Ishikawa (cell line): ENCODE measurements around the gene FMOD.

Source experiments
- CEBPB ChIP-seq: IDR thresholded peaks from 2 replicates; pipeline ENCODE4 v1.6.1; 2012
- CREB1 ChIP-seq: IDR thresholded peaks from 2 replicates; pipeline ENCODE4 v1.6.1; 2012; ENCODE audit warnings: low read depth
- EGR1 ChIP-seq: IDR thresholded peaks from 2 replicates; pipeline ENCODE4 v1.6.1; 2012
- EP300 ChIP-seq: IDR thresholded peaks from 2 replicates; pipeline ENCODE4 v1.6.1; 2012; ENCODE audit warnings: borderline replicate concordance
- FOXM1 ChIP-seq: IDR thresholded peaks from 2 replicates; pipeline ENCODE4 v1.6.1; 2012; ENCODE audit warnings: low read depth, borderline replicate concordance
- NFIC ChIP-seq: IDR thresholded peaks from 2 replicates; pipeline ENCODE4 v1.6.1; 2012
- RAD21 ChIP-seq: IDR thresholded peaks from 2 replicates; pipeline ENCODE4 v1.6.1; 2012; ENCODE audit warnings: low read depth
- REST ChIP-seq: IDR thresholded peaks from 2 replicates; pipeline ENCODE4 v1.6.1; 2012; ENCODE audit warnings: low read depth, mild to moderate bottlenecking
- TAF1 ChIP-seq: IDR thresholded peaks from 2 replicates; pipeline ENCODE4 v1.6.1; 2012; ENCODE audit warnings: low read depth, mild to moderate bottlenecking
- TCF12 ChIP-seq: IDR thresholded peaks from 2 replicates; pipeline ENCODE4 v1.6.1; 2012; ENCODE audit warnings: low read depth
- TEAD4 ChIP-seq: IDR thresholded peaks from 2 replicates; pipeline ENCODE4 v1.6.1; 2012
- USF1 ChIP-seq: IDR thresholded peaks from 2 replicates; pipeline ENCODE4 v1.6.1; 2012
- YY1 ChIP-seq: IDR thresholded peaks from 2 replicates; pipeline ENCODE4 v1.6.1; 2012; ENCODE audit warnings: low read depth
- ZBTB7A ChIP-seq: IDR thresholded peaks from 2 replicates; pipeline ENCODE4 v1.6.1; 2012; ENCODE audit warnings: low read depth
- TF ChIP-seq, protein P1 (sequence below): IDR thresholded peaks from 2 replicates; pipeline ENCODE4 v1.6.1; 2012

Gene FMOD

GRCh38 chr1:203346769-203347102, 4.2 kb downstream of the FMOD start:
- no peak for TF ChIP-seq FOXM1
- no peak for TF ChIP-seq CEBPB
- no peak for TF ChIP-seq TAF1
- no peak for TF ChIP-seq EGR1
- no peak for TF ChIP-seq REST
- TF ChIP-seq USF1, result no peak
- no peak for TF ChIP-seq YY1
- TF ChIP-seq EP300, result no peak
- TF ChIP-seq NFIC, result no peak
- TF ChIP-seq RAD21, result no peak
- TF ChIP-seq ZBTB7A, result no peak
- no peak for TF ChIP-seq CREB1
- no peak for TF ChIP-seq TCF12
- TF ChIP-seq, protein P1, sequence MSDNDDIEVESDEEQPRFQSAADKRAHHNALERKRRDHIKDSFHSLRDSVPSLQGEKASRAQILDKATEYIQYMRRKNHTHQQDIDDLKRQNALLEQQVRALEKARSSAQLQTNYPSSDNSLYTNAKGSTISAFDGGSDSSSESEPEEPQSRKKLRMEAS, result no peak
- no peak for TF ChIP-seq TEAD4

GRCh38 chr1:203346060-203346768, 4.7 kb downstream of the FMOD start:
- TF ChIP-seq RAD21, result no peak
- no peak for TF ChIP-seq CREB1
- TF ChIP-seq EP300, result no peak
- TF ChIP-seq REST, result no peak
- TF ChIP-seq YY1, result no peak
- TF ChIP-seq, protein P1, result no peak
- no peak for TF ChIP-seq EGR1
- no peak for TF ChIP-seq NFIC
- TF ChIP-seq TAF1, result no peak
- no peak for TF ChIP-seq ZBTB7A
- TF ChIP-seq USF1, result no peak
- TF ChIP-seq CEBPB, result no peak
- TF ChIP-seq TCF12, result no peak
- TF ChIP-seq TEAD4, result no peak
- TF ChIP-seq FOXM1, result no peak

DNA sequence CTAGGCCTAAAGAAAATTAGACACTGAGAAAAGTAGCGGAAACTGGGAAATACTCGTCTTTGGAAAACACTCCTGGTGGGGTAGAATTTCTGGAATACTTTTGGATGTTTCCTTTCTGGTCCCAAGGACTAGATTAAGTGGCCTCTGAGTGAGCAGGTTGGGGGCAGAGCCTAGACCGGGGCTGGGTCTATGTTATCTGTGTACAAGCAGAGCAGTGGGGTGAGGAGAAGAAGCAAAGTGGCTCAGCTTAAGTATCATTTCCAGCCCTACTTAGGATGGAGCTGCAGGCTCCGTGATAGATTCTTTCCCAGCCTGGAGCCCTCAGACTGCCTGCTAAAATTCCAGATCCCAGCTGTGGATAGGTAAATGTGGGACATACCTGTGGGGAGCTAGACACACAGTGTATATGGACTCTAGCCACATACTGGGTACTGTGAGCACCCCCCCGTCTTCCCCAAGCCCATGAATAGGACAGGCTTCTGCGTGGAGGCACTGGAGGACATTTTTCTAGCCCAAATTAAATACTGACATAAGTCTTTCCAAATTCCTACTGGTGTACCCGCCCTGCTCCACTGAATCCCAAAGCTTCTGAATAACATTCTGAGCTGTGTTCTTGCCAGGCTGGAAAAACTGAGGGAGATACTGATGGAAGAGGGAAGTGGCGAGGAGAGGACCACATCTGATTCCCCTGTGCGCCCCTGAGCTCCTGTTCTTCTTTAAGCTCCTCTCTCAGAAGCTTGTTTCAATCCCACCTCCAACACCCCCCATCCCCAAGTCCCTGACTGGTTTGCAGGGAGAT, 6.8 kb downstream of the FMOD start:
- TF ChIP-seq RAD21 (no peak), CREB1 (no peak), EP300 (no peak), EGR1 (no peak), TAF1 (no peak), CEBPB (no peak), REST (no peak), TEAD4 (no peak), FOXM1 (no peak), ZBTB7A (no peak), NFIC (no peak), TCF12 (no peak), YY1 (no peak), USF1 (no peak)
- TF ChIP-seq, protein P1, result no peak
